Activated effector memory CD4-positive, alpha-beta T cell treated with Interleukin-2 at 50 U/mL for 16 hours (primary cell): ENCODE measurements around the gene PLEKHG4.

Source experiments
- DNase-seq: peaks from one replicate; pipeline ENCODE4 v3.0.0-alpha.2; 2020

Gene PLEKHG4

DNA sequence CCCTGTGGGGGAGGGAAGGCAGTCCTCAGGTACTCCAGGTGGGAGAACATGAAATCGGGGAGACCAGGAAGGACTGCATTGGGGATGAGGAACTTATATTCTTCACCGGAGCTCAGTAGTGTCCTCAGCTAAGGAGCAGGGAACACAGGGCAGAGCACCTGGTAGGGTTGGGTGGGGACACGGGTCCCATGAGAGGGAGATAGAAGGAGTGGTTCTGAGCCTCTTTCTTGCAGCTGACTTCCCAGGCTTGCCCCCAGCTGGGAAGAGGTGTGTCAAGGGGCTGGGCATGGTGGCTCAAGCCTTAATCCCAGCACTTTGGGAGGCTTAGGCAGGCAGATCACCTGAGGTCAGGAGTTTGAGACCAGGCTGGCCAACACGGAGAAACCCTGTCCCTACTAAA lies 34.1 kb upstream of the PLEKHG4 start:
- DNase-seq: no peak

DNA sequence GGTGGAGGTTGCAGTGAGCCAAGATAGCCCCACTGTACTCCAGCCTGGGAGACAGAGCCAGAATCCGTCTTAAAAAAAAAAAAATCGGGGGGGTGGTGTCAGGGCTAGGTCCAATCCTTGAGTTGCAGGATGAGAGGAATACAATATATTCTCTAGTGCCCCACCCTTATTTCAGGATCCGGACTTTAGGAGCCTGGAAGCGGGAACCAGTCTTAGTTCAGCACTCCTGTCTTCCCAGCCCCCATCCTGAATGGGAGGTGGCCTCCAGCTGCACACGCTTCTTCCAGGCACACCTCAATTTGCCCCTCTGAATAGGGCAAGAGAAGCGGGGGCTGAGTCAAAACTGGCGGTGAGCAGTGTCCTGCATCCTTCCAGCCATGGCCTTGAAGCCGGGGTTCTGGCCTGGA lies 33.7 kb upstream of the PLEKHG4 start:
- DNase-seq: no peak

DNA sequence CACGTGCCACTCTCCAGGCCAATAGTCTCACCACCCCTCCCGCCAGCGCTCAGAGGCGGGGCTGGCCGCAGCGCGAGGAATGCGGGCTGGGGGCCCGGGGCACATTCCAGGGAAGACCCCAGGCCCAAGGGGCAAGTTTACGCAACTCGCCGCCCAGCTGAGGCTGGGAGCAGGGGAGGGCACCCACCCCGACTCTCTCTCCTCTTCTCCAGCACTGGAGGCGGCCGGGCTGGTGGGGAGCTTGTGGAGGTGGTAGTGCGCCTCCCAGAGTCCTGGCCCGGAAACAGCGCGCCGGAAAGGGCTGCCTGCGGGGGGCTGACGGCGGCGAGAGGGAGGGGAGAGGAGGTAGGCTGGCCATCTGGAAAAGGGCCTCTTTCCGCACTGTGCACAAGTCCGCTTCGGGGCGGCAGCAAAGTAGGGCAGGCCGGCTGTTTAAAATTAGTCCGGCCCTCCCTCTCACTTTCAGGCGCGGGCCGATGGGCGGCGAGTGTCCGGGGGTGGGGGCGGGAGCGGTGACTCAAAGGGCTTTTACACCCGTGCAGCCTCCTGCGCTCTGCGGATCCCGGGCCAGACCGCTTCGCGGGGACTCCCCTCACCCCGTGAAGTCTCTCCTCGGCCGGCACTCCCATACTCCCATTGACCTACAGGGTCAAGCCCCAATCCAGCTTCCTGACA lies 33.1 kb upstream of the PLEKHG4 start:
- peak; percentile 34 for DNase-seq

DNA sequence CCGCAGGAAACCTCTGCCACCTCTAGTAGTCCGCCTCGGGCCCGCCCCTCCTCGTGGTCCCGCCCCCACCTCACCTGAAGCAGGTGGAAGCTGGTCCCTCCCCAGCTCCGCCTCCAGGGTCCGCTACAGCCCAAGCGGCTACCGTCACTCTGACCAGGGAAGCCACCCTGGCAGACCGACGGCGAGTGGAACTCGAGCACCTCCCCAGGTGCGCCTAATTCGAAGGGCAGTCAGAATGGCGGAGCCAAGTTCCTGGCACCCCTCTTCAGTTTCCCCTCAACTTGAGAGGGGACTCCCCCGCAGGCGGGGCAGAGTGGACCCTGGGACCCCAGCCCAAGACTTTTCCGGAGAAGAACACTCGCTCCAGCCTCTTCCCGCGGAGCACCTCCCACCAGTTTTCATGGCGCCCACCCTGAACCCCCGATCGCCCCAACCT lies 32.6 kb upstream of the PLEKHG4 start:
- DNase-seq: no peak

DNA sequence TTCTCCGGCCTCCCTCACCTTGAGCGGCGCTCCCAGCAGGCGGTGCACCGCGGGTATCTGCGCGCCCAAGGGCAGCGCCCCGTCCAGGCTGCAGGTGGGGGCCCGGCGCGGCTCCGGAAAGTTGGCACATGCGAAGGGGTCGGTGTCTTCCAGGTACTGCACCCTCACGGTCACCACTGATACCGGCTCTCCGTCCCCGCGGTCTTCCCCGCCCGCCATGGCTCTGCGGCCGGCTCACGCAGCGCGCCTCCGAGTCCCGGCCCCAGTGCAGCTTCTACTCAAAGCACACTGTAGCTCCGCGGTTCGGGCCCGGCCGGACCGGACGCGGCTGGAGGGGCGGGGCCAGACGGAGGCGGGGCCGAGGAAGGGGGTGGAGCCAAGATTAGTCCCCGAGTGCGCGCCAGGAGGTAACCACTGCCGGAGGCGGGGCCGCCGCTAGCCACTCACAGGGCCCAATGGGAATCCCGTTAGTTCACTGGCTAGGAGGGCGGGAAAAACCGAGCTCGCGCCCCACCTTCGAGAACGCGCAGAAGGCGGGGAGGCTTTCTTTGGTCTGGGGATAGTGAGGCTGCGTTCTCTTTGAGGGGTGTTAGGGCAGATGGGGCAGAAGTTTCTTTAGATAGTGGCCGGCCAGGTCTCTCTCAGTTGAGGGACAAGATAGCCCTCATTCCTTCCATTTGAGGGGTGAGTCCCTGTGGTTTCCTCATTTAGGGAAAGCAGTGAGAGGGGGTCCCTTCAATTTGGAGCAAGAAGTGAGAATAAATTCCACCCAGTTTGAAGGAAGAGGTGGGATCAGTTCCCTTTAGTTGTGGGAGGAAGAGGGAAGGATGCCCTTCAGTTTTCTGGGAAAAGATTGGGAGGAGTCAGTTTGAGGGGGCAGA lies 31.9 kb upstream of the PLEKHG4 start, which contains the start of gene FHOD1:
Gene FHOD1, minus strand, starts transcription at position 290 of the 881 bp plus-strand sequence. Its CDS starts 71 bp downstream, at position 219.
- DNase-seq: peak; percentile 94

DNA sequence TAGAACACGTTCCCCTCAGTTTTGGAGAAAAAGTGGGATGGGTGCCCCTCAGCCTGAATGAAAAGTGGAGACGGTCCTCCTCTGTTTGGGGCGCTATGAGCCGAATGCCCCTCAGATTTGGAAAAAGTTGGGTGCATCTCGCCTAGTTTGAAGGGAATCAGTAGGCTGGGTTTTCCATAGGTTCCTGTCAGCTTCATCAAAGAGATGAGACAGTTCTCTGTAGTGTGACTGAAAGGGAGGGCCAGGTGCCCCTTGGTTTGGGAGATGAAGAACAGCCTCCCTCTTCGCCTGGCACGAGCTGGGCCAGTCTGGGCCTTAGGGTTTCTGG lies 31.3 kb upstream of the PLEKHG4 start:
- no peak for DNase-seq

DNA sequence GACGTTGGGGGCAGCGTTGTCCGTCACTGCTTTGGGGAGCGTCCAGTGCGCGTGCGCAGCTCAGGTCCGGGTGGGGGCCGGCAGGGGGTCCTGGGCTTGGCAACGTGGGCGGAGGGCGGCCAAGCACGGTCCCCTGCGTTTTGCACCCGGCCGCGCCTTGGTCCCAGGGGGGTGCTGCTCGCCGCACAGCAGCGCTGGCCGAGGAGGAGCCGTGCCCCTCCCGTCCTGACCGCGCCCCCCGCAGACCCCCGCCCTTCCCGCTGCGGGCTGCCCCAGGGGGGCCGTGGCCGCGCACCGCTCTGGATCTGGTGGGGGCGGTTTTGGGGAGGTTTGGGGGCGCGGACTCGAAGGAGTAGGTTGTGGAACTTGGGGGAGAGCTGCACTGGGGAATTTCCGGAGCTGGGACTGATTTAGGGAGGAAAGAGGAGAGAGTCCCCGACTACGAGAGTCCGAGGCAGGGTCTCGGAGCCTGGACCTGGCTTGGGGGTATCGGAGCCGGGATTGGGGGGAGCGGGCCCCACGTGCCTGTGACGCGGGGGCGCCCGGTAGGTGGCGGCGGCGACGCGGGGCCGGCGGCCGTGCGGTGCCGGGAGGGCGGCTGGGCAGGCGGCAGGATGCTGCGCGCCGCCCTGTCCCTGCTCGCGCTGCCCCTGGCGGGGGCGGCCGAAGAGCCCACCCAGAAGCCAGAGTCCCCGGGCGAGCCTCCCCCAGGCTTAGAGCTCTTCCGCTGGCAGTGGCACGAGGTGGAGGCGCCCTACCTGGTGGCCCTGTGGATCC lies 30.7 kb upstream of the PLEKHG4 start, which contains the start of gene SLC9A5:
Gene SLC9A5, plus strand, starts transcription at position 579 of the 777 bp plus-strand sequence. Its CDS starts 36 bp downstream, at position 615.
- no peak for DNase-seq

DNA sequence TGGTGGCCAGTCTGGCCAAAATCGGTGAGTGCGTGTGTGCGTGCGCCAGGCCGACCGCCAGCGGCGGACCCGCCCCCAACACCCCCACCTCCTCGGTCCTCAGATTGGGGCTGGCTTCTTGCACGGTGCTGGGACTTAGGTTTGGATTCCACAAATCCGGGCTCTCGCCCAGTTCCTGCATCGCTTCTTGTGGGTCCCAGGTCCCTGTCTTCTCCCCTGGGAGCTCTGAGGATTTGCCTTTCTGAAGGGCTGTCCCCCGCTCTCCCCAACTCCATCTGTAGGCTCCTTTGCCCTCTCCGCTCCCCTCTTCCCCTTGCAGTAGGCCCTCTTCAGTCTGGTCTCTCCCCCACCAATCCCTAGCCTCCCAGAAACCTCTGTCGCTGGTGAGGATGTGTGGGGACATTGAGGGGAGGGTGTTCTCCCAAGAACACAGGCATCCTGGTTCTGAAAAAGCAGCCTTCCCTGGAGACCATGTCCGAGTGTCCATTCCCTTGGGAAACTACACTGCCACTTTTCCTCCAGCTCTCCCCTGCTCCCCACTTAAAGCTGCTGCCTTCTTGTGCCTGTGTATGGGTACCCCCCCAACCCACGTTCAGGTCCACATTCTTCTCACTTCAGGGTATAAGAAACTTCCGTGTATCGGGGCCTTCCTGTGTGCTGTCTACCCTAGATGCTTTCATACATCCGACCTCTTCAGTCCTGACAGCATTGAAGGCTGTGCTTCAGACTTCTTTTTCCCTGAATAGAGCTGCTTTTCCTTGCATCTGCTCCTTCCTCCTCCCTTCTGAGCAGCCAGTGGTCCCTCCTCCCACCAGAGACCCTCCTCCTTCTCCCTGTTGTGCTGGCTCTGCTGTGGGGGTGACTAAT lies 29.9 kb upstream of the PLEKHG4 start:
- DNase-seq: no peak

DNA sequence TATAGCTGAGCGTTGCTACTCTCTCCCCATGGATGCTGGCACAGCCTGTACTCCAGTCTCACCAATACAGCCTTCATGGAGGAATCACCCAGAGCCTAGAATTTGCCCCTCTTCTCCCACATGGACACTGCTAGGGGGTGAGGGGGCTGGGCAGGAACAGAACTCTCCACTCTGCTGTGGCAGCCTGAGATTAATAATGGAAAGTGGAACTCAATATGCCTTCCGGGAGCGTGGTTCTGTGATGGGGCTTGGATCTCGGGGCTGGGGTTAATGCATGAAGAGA lies 29.3 kb upstream of the PLEKHG4 start:
- DNase-seq: no peak

DNA sequence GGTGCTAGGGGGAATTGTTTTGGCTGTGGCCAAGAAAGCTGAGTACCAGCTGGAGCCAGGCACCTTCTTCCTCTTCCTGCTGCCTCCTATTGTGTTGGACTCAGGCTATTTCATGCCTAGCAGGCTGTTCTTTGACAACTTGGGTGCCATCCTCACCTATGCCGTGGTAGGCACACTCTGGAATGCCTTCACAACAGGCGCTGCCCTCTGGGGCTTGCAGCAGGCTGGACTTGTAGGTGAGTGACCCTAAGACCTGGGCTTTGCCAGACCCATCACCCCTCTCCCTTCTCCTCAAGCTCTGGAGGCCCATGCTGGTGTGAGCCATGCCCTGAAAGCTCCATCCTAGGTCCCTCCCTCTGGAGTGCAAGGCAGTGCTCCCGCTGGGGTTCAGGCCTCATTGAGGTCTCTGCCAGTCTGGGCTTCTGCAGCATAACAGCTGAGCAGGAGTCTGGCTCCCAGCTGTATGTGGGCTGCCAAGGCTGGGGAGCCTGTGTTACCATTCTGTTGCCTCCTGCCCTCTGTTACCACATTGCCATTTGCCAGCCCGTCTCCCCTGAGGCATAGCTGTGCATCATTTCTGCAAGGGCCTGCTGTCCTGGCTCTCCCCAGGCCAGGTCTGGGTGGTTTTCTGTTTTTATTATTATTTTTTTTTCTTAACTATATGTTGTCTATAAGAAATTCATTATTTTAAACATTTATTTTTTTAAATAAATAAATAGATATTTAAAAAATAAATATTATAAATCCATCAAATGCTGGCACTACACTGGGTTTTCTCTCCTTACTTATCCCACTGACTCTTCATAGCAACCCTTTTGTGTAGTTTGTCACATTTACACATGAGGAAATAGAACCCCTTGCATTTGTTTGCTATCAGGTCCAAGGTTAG lies 26.5 kb upstream of the PLEKHG4 start:
- DNase-seq: no peak

DNA sequence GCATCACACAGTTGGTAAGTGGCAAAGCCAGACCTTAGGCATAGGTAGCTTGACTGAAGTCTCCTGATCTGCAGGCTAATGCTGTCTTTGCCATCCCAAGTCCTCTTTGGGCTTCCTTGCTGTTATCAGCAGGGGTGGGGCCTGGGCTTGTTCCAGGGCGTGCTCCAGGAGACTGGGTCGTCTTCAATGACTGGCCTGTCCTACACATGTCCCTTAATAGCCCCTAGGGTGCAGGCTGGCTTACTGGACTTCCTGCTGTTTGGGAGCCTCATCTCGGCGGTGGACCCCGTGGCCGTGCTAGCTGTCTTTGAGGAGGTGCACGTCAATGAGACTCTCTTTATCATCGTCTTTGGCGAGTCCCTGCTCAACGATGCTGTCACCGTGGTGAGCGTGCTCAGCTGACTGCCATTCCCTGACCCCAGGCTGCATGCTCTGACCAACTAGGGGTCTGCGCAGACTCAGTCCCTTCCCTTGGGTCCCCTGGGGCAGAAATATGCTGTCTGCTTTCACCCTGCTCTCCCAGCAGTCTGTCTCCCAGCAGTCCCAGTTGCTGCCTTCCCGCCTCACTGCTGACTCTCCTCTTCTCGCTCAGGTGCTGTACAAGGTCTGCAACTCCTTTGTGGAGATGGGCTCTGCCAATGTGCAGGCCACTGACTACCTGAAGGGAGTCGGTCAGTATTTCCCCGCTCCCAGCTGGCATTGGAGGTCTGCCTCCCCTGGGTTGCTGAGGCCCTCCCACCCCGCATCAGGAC lies 24.4 kb upstream of the PLEKHG4 start:
- DNase-seq: no peak

DNA sequence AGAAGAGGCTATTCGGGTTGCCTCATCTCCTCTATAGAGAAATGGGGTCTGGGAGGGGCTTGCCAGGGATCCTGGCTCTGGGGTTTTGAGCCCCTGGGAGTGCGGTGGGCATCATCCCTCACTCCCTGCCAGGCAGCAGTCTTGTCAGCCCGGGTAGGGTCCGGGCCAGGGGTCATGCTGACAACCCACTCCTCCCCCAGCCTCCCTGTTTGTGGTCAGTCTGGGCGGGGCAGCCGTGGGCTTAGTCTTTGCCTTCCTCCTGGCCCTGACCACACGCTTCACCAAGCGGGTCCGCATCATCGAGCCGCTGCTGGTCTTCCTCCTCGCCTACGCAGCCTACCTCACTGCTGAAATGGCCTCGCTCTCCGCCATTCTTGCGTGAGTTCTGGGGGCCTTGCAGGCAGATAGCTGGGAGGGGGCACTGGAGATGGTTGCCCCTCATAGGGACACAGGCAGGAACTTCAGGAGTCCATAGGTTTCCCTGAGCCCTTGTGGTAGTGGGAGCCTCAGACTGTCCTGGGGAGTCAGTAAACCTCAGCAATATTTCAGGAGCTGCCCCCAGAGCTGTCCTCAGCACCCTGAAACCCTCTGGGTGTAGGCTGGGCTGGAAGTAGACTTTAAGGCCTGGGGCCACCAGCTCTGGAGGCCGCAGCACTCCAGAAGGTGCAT lies 23.6 kb upstream of the PLEKHG4 start:
- no peak for DNase-seq

DNA sequence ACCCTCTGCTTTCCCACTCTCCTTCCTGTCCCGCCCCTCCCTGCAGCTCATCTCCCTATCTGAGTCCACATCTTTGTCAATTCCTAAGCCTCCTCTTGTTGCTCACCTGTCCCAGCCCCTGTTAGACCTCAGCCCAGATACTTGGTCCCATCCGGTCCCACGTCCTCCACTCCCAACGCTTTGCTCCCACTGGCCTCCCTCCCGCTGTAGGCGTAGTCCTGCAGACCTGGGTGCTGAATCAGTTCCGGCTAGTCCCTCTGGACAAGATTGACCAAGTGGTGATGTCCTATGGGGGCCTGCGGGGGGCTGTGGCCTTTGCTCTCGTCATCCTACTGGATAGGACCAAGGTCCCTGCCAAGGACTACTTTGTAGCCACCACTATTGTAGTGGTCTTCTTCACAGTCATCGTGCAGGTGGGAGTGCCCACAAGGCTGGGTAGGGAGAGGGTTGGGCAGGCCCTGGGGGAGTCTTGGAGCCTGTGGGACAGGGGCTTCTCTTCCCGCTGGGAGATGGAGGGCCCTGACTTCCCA lies 22.6 kb upstream of the PLEKHG4 start:
- no peak for DNase-seq

DNA sequence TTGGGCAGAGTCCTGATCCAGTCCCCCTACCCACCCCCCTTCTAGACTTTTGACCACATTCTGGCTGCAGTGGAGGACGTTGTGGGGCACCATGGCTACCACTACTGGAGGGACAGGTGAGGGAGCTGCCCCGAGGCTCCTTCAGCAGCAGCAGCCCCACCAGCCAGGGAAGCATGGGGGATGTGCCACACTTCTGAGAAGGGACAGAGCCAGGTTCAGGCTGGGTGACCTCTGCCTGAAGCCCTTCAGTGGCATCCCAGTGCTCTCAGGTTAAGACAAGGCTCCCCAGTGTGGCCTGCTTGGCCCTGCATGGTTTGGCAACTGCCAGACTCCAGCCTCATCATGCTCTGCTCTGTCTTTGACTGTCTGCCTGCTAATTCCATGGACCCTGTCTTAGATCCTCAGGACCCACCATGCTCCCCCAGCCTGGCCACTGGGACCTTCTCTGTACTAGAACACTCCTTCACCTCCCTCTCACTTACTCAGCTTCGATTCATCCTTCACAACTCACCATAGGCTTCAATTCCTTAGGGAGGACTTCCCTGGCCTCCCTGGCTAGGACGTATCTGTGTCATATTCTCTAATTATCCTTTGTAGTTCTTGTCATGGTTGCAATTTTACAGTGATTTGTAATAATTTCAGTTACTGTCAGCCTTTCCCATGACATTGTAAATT lies 21.7 kb upstream of the PLEKHG4 start:
- DNase-seq: no peak

DNA sequence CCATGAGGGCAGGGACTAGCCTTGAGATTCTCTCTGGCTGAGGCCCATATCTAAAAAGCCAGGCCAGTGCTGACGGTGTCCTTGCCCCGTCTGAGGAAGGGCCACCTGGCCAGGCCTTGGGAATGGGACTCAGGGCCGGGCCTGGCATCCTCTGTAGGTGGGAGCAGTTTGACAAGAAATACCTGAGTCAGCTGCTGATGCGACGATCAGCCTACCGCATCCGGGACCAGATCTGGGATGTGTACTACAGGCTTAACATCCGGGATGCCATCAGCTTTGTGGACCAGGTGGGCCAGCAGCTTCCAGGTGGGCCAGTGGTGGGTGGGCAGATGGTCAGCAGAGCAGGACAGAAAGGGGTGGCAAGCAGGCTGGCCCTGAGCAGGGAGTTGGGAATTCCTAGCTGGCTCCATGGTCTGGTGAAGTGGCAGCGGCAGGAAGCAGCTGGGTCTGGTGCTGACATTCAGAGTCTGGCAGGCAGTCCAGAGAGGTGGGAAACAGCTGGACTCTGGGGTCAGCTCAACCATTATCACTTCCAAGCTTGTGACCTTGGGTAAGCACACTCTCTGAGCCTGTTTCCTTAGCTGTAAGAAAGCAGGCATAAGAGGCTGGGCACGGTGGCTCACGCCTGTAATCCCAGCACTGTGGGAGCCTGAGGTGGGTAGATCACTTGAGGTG lies 21.0 kb upstream of the PLEKHG4 start:
- DNase-seq: no peak

DNA sequence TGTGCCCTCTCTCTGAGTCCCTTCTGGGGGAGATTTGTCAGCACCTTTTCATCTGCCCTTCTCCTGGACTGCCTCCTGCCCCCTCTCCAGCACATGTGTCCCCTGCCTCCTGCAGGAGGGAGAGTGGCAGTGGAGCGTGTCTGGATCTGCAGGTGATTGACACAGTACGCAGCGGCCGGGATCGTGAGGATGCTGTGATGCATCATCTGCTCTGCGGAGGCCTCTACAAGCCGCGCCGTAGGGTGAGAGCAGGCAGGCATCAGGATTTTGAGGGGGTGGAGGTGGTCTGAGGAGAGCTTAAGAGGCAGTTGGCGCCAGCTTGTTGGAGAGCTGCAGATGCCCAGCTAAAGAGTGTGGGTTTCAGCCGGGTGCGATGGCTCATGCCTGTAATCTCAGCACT lies 19.6 kb upstream of the PLEKHG4 start:
- no peak for DNase-seq

DNA sequence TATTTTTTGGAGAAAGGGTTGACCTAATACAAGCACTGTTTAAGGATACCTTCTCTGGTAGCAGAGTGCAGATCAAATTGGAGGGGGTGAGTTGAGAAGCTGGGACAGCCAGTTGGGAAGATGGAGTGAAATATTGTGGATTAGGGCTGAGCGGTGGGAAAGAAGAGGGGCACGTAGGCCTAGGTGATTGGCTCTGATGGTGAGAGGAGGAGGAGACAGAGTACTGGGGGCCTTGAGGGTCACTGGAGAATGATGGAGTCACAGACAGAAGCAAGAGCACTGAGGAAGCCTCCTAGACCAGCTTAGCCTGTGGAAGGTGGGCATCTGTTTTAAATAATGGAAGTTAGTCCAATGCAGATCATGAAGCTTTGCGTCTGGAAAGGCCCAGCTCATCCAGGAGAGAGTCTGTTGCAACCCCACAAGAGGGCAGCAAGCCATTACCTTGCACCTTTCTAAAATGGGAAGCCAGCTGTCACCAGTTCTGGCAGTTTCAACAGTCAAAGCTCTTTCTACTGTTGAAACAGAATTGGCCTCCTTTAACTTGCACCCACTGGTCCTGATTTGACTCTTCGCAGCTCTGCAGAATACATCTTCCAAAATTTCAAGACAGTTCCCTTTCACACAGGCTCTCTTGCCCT lies 18.8 kb upstream of the PLEKHG4 start:
- DNase-seq: no peak

DNA sequence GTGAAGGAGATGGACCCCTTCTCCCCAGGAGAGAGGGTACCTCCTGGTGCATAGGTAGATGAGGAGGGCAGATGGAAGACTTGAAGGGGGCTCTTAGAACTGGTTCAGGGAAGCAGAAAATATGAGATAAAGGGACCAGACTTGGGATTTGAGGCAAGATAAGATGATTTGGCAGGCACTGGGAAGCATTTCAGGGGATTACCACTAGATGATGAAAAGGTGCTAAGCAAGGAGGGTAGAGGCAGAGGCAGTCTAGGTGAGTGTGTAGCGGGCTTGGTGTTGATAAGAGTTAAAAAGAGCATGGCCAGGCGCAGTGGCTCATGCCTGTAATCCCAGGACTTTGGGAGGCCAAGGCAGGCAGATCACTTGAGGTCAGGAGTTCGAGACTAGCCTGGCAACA lies 16.1 kb upstream of the PLEKHG4 start:
- DNase-seq: no peak
